HG03575 (cell line): ENCODE results near the gene AP2A2.

Source experiments
- ATAC-seq: cut with Tn5 transposase; IDR thresholded peaks from one replicate; pipeline ENCODE4 v1.9.1; 2021; ENCODE audit not compliant: unreplicated experiment, insufficient number of reproducible peaks, low FRiP score; ENCODE audit errors: extremely low read depth

Gene AP2A2

DNA sequence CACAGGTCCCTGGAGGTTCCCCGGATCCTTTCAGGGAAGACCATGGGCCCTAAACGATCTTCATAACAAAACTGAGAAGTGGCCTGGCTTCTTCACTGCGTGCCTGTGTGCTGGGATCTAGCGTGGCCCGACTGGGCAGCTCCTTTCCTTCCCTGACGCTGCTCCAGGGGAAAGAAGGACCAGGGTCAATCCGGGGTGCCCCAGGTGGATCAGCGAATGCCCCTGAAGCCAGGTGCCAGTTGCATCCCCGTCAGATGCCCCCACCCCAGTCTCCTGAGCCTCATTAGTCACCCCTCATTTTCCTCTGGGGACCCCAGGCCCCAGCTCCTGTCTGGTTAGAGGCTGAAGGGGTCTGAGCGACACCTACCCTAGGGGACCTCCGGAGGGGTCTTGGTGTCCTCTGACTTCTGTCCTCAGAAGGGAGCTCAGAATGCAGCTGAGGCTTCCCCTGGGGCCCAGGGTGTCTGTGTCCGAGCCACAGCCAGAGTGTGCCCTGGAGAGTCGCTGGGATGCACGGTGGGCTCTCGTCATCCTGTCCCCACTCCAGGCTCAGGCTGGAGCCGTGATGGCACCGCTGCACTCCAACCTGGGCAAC, 129.5 kb downstream of the AP2A2 start:
- no peak for ATAC-seq

GRCh38 chr11:1055990-1056771, 130.5 kb downstream of the AP2A2 start:
- ATAC-seq: no peak

GRCh38 chr11:1057806-1058205, 132.1 kb downstream of the AP2A2 start:
- no peak for ATAC-seq

- ATAC-seq: no peak
Observed at GRCh38 chr11:1059759-1060158, 134.1 kb downstream of the AP2A2 start.

- ATAC-seq: no peak
Observed at GRCh38 chr11:1060410-1060809, 134.7 kb downstream of the AP2A2 start.

- ATAC-seq: no peak
Observed at GRCh38 chr11:1060852-1061616, 135.4 kb downstream of the AP2A2 start.
